ENCODE data around the gene MLF2. TPM values are rescaled to one million over a fixed set of nuclear protein-coding genes. Genes with fewer than 3 reads are reported as not detected.

The MLF2 gene
- total RNA-seq, 2 experiments from 2014 or later: 114 to 121 TPM

GRCh38 chr12:6780573-6780972 is 27.6 kb upstream of the MLF2 start:
- H3K27me3 ChIP-seq (ENCODE audit: control insufficient read depth in 1 of 2, insufficient read depth in 2 of 2, low read length in 2 of 2): no peaks in the 10 kb centered on the region
- Mint-ChIP-seq H3K4me3 (no peak overlapping the region), H3K36me3 (ENCODE audit: low read depth) (no peaks in the 10 kb centered on the region), H3K9me3 (no peaks in the 10 kb centered on the region), H3K4me1 (ENCODE audit: low read depth) (peaks cover 59% of the 10 kb centered on the region), H3K27me3 (peaks cover 8% of the 10 kb centered on the region), H3K27ac (peak overlapping the region; percentile 77)
- ATAC-seq (ENCODE audit: poor library complexity): no peak
- DNase-seq: no peak
- intact Hi-C loops (cut with DNase I, micrococcal nuclease): no loop called here
- no peak for TF ChIP-seq CTCF (IDR thresholded peaks at IDR 0.05)
- H3K4me1 ChIP-seq (ENCODE audit: insufficient read depth, low read length): peaks cover 70% of the 10 kb centered on the region
- H3K4me3 ChIP-seq (ENCODE audit: low read length): no peak overlapping the region
- no peaks in the 10 kb centered on the region for H3K36me3 ChIP-seq (ENCODE audit: insufficient read depth, low read length)
- POLR2A ChIA-PET: interaction anchor here (0.7 to 3.7 kb wide), 8 partner anchors 9 to 92 kb away, joined by 3 to 24 read pairs (median 4); partner anchors contain the start of genes CD4, CDCA3, LAG3 and MLF2
- CTCF ChIA-PET: interaction anchor here (0.7 to 1.9 kb wide), 3 partner anchors 14 to 32 kb away, joined by 3 to 7 read pairs (median 5); partner anchors contain the start of gene MLF2
- H3K9me3 ChIP-seq (ENCODE audit: control insufficient read depth in 1 of 2, insufficient read depth in 1 of 2, low read length in 2 of 2): no peaks in the 10 kb centered on the region
- H3K27ac ChIP-seq (ENCODE audit: low read depth in 1 of 2, low read length in 2 of 2): no peak overlapping the region

GRCh38 chr12:6779708-6780432 is 26.9 kb upstream of the MLF2 start:
- no peak for ATAC-seq (ENCODE audit: poor library complexity)
- intact Hi-C loops (cut with DNase I, micrococcal nuclease): loop anchor here (1.0 to 2.0 kb wide), 5 partner anchors 27 to 163 kb away; partner anchors contain the start of gene MLF2 (in 1 of the 2)
- H3K4me3 ChIP-seq (ENCODE audit: low read length): no peak overlapping the region
- no peaks in the 10 kb centered on the region for H3K9me3 Mint-ChIP-seq
- no peaks in the 10 kb centered on the region for H3K9me3 ChIP-seq (ENCODE audit: control insufficient read depth in 1 of 2, insufficient read depth in 1 of 2, low read length in 2 of 2)
- H3K27ac ChIP-seq (ENCODE audit: low read depth in 1 of 2, low read length in 2 of 2): no peak overlapping the region
- no peaks in the 10 kb centered on the region for H3K36me3 Mint-ChIP-seq (ENCODE audit: low read depth)
- no peak for DNase-seq
- no peaks in the 10 kb centered on the region for H3K36me3 ChIP-seq (ENCODE audit: insufficient read depth, low read length)
- TF ChIP-seq CTCF (IDR thresholded peaks at IDR 0.05): no peak
- peak overlapping the region; percentile 40 for H3K4me3 Mint-ChIP-seq
- peaks cover 59% of the 10 kb centered on the region for H3K4me1 Mint-ChIP-seq (ENCODE audit: low read depth)
- peak overlapping the region; percentile 77 for H3K27ac Mint-ChIP-seq
- peaks cover 10% of the 10 kb centered on the region for H3K27me3 Mint-ChIP-seq
- H3K27me3 ChIP-seq (ENCODE audit: control insufficient read depth in 1 of 2, insufficient read depth in 2 of 2, low read length in 2 of 2): peaks cover 0 to 2% of the 10 kb centered on the region in 2 experiments
- CTCF ChIA-PET: interaction anchor here (1.7 to 2.5 kb wide), 4 partner anchors 13 to 27 kb away, joined by 5 to 17 read pairs (median 7); partner anchors contain the start of genes MLF2 and PTMS
- POLR2A ChIA-PET: interaction anchor here (0.7 to 3.7 kb wide), 8 partner anchors 8 to 92 kb away, joined by 3 to 24 read pairs (median 4); partner anchors contain the start of genes CD4, CDCA3, LAG3 and MLF2
- peaks cover 70% of the 10 kb centered on the region for H3K4me1 ChIP-seq (ENCODE audit: insufficient read depth, low read length)

GRCh38 chr12:6778574-6779550 is 25.9 kb upstream of the MLF2 start:
- CTCF ChIA-PET: interaction anchor here (0.6 to 2.5 kb wide), 6 partner anchors 12 to 94 kb away, joined by 3 to 17 read pairs (median 4); partner anchors contain the start of genes MLF2, PTMS and SPSB2
- Mint-ChIP-seq H3K27me3 (peaks cover 19% of the 10 kb centered on the region), H3K36me3 (ENCODE audit: low read depth) (no peaks in the 10 kb centered on the region), H3K4me1 (ENCODE audit: low read depth) (peaks cover 59% of the 10 kb centered on the region), H3K27ac (peak overlapping the region; percentile 77), H3K4me3 (peak overlapping the region; percentile 85), H3K9me3 (no peaks in the 10 kb centered on the region)
- POLR2A ChIA-PET: interaction anchor here (0.7 to 3.7 kb wide), 6 partner anchors 11 to 73 kb away, joined by 3 to 24 read pairs (median 7); partner anchors contain the start of genes CD4, COPS7A, MLF2 and PTMS
- H3K9me3 ChIP-seq (ENCODE audit: control insufficient read depth in 1 of 2, insufficient read depth in 1 of 2, low read length in 2 of 2): no peaks in the 10 kb centered on the region
- peak; percentile 94 for TF ChIP-seq CTCF (IDR thresholded peaks at IDR 0.05)
- H3K4me3 ChIP-seq (ENCODE audit: low read length): peak overlapping the region; percentile 59
- H3K4me1 ChIP-seq (ENCODE audit: insufficient read depth, low read length): peaks cover 70% of the 10 kb centered on the region
- H3K36me3 ChIP-seq (ENCODE audit: insufficient read depth, low read length): no peaks in the 10 kb centered on the region
- intact Hi-C loops (cut with DNase I, micrococcal nuclease): loop anchor here (1.0 to 2.0 kb wide), 5 partner anchors 26 to 162 kb away; partner anchors contain the start of gene MLF2 (in 2 of the 2)
- peak; percentile 84 for ATAC-seq (ENCODE audit: poor library complexity)
- peak; percentile 80 to 93 (median 83) for DNase-seq
- peak overlapping the region in 1 of 2 donors; percentile 24 for H3K27ac ChIP-seq (ENCODE audit: low read depth in 1 of 2, low read length in 2 of 2)
- H3K27me3 ChIP-seq (ENCODE audit: control insufficient read depth in 1 of 2, insufficient read depth in 2 of 2, low read length in 2 of 2): peaks cover 0 to 8% of the 10 kb centered on the region in 2 experiments

Measured in CD4-positive, alpha-beta T cell (primary cell).